AG09309 (cell line): ENCODE data around the gene NUFIP1.

ENCODE experiments used
- DNase-seq: peaks from one replicate; pipeline ENCODE4 v3.0.0-alpha.2; 2010; ENCODE audit warnings: low read depth
- H3K4me3 ChIP-seq: 2 replicates; pipeline ENCODE4 v1.5.1; 2011; ENCODE audit warnings: mild to moderate bottlenecking, low read depth, low read length, moderate library complexity; ENCODE audit not compliant: control insufficient read depth
- CTCF ChIP-seq: IDR thresholded peaks from 2 replicates; pipeline ENCODE4 v1.5.1; 2011; ENCODE audit warnings: mild to moderate bottlenecking, low read depth, low read length, inconsistent platforms; ENCODE audit not compliant: insufficient read depth, control insufficient read depth; ENCODE audit errors: missing control alignments

NUFIP1 gene

GRCh38 chr13:44921931-44922758 lies 67.1 kb downstream of the NUFIP1 start:
- peak; percentile 90 for DNase-seq
- no peak overlapping the region for H3K4me3 ChIP-seq
- TF ChIP-seq CTCF = no peak

- no peak overlapping the region for H3K4me3 ChIP-seq
These were observed 67.9 kb downstream of the NUFIP1 start for GRCh38 chr13:44921246-44921877.

GRCh38 chr13:44920013-44920412 lies 69.3 kb downstream of the NUFIP1 start:
- TF ChIP-seq CTCF = no peak
- no peak overlapping the region for H3K4me3 ChIP-seq
- DNase-seq = no peak

More at GRCh38 chr13:44921246-44921877, 67.9 kb downstream of the NUFIP1 start:
- no peak for DNase-seq
- no peak for TF ChIP-seq CTCF

- H3K4me3 ChIP-seq = 0 out of 2 replicates have a peak overlapping the region, but pooled peaks have one; percentile 58
- TF ChIP-seq CTCF = no peak
- DNase-seq = no peak
These were observed 70.0 kb downstream of the NUFIP1 start for GRCh38 chr13:44919104-44919804.

DNA sequence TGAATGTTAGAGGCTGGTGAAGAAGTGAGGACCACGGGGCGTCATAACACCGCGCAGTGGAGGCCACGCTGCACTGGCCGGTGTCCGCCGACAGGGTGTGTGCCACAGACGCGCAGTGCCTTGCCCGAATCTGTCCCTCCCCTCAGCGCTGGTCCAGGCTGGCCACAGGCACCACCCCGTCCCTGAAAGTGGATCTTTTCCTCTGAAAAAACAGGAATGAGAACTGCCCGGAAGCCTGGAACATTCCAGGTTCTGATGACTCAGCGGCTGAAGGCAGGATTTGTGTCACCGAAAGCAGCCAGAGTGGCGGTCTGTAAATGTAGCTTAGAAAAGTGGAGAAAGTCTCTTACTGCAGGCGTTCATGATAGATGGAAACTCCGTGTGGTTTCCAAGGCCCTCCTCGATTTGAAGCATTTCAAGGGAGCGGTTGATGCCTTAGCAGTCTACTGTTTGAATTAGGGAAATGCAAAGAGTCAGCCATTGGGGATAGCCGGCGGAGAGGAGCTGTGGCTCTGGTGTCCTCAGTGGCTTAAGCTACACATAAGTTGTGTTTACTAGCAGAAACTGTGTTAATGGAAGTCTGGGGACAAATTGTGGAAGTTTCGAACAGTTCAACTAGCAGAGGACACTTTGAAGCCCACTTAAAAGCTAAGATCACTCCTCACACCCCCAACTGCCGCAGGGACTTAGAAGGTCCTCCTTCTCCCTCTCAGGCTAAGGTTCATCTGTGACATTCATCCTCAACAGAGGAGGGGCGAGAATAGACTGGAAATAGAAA lies 70.8 kb downstream of the NUFIP1 start:
- H3K4me3 ChIP-seq = peak overlapping the region; percentile 58
- TF ChIP-seq CTCF = peak; percentile 76

More for the DNA sequence above, 70.8 kb downstream of the NUFIP1 start:
- peak; percentile 92 for DNase-seq
